ENCODE measurements around the gene PTGES3. TPM values are rescaled to one million over a fixed set of nuclear protein-coding genes. Genes with fewer than 3 reads are reported as not detected.

Gene PTGES3
- polyA plus RNA-seq, 3 donors, result 46.1 to 232 (median 187) TPM

DNA sequence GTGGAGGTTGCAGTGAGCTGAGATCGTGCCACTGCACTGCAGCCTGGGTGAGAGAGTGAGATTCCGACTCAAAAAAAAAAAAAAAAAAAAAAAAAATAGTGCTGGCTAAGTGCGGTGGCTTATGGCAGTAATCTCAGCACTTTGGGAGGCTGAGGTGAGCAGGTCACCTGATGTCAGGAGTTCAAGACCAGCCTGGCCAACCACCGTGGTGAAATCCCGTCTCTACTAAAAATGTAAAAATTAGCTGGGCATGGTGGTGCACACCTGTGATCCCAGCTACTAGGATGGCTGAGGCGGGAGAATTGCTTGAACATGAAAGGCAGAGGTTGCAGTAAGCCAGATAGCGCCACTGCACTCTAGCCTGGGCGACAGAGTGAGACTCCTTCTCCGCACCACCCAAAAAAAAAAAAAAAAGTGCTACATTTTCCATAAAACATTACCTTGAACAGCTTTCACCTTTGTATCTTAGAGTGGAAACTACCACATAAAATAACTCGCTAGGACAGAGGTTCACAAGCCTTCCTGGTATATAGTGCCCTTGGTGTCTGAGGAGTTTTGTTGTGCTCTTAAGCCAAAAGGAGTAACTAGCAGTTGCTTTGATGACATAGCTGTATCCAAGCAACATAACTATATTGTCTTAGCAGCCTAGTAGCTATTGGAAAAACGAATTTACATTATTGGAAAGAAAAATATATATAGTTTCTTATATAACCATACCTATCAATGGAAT lies 11.1 kb downstream of the PTGES3 start:
- TF ChIP-seq, protein P1, sequence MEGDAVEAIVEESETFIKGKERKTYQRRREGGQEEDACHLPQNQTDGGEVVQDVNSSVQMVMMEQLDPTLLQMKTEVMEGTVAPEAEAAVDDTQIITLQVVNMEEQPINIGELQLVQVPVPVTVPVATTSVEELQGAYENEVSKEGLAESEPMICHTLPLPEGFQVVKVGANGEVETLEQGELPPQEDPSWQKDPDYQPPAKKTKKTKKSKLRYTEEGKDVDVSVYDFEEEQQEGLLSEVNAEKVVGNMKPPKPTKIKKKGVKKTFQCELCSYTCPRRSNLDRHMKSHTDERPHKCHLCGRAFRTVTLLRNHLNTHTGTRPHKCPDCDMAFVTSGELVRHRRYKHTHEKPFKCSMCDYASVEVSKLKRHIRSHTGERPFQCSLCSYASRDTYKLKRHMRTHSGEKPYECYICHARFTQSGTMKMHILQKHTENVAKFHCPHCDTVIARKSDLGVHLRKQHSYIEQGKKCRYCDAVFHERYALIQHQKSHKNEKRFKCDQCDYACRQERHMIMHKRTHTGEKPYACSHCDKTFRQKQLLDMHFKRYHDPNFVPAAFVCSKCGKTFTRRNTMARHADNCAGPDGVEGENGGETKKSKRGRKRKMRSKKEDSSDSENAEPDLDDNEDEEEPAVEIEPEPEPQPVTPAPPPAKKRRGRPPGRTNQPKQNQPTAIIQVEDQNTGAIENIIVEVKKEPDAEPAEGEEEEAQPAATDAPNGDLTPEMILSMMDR (IDR thresholded peaks at IDR 0.05), result no peak
- Mint-ChIP-seq H3K4me1 (peaks cover 5% of the 10 kb centered on the region), H3K4me3 (no peak overlapping the region), H3K9me3 (no peaks in the 10 kb centered on the region), H3K36me3 (peaks cover 24 to 54% of the 10 kb centered on the region in 2 donors), H3K27ac (peak overlapping the region in 1 of 7 donors; percentile 50), H3K27me3 (ENCODE audit: low read depth in 3 of 3) (peaks cover 0 to 2% (median 0%) of the 10 kb centered on the region in 3 donors)
- H3K27me3 ChIP-seq (ENCODE audit: control insufficient read depth in 2 of 2, insufficient read depth in 2 of 2, low read length in 2 of 2), result no peaks in the 10 kb centered on the region
- no peak overlapping the region for H3K4me3 ChIP-seq (replicated peaks in 1 of 3; ENCODE audit: low read depth in 2 of 3, low read length in 3 of 3)
- DNase-seq, result no peak
- intact Hi-C loops (cut with micrococcal nuclease), result no loop called here
- H3K9me3 ChIP-seq (replicated peaks in 1 of 2; ENCODE audit: control insufficient read depth in 1 of 2, insufficient read depth in 1 of 2, low read length in 2 of 2), result no peaks in the 10 kb centered on the region
- H4K20me1 ChIP-seq (ENCODE audit: insufficient read depth, low read length), result peaks cover 100% of the 10 kb centered on the region
- peak overlapping the region in 1 of 2 donors; percentile 16 for H3K27ac ChIP-seq (ENCODE audit: low read depth in 1 of 2, low read length in 2 of 2)
- H3K4me1 ChIP-seq (ENCODE audit: control insufficient read depth in 1 of 2, insufficient read depth in 2 of 2, low read length in 2 of 2), result no peaks in the 10 kb centered on the region
- peaks cover 100% of the 10 kb centered on the region for H3K79me2 ChIP-seq (ENCODE audit: insufficient read depth, low read length)
- no peak overlapping the region for H3K4me2 ChIP-seq (replicated peaks; ENCODE audit: extremely low read depth, low read length, poor library complexity, severe bottlenecking)
- no peak overlapping the region for H2AFZ ChIP-seq (ENCODE audit: insufficient read depth, low read depth, low read length, poor library complexity, severe bottlenecking)
- peaks cover 19 to 36% of the 10 kb centered on the region in 2 donors for H3K36me3 ChIP-seq (replicated peaks in 1 of 2; ENCODE audit: control insufficient read depth in 1 of 2, insufficient read depth in 2 of 2, low read length in 2 of 2)
- WGBS (ENCODE audit: insufficient coverage), result 80% methylated on average over 3 of the region's 11 CpGs
- H3K9ac ChIP-seq (ENCODE audit: insufficient read depth, low read length, poor library complexity, severe bottlenecking), result no peak overlapping the region

DNA sequence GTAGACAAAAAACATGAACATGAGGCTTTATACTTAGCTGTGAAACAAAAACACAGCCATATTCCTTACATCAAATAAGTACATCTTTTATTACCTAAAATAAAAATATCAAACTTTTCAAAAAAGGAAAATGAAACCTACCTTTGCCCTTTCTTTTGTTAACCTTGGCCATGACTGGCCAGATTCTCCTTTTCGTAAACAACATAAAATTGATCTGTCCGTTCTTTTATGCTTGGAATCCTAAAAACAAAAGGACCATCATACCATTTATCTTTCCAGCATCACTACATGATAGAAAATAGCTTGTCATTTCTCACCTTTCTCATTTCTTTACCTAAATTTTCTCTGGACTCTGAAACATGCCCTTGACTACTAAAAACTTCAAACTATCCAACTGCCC lies 16.5 kb downstream of the PTGES3 start:
- Histone ChIP-seq H3K9ac (ENCODE audit: insufficient read depth, low read length, poor library complexity, severe bottlenecking) (no peak overlapping the region), H3K4me2 (replicated peaks; ENCODE audit: extremely low read depth, low read length, poor library complexity, severe bottlenecking) (no peak overlapping the region), H2AFZ (ENCODE audit: insufficient read depth, low read depth, low read length, poor library complexity, severe bottlenecking) (no peak overlapping the region), H3K79me2 (ENCODE audit: insufficient read depth, low read length) (peaks cover 98% of the 10 kb centered on the region), H3K4me3 (replicated peaks in 1 of 3; ENCODE audit: low read depth in 2 of 3, low read length in 3 of 3) (no peak overlapping the region), H4K20me1 (ENCODE audit: insufficient read depth, low read length) (peaks cover 99% of the 10 kb centered on the region), H3K36me3 (replicated peaks in 1 of 2; ENCODE audit: control insufficient read depth in 1 of 2, insufficient read depth in 2 of 2, low read length in 2 of 2) (peaks cover 49 to 64% of the 10 kb centered on the region in 2 donors), H3K27me3 (ENCODE audit: control insufficient read depth in 2 of 2, insufficient read depth in 2 of 2, low read length in 2 of 2) (no peaks in the 10 kb centered on the region), H3K9me3 (replicated peaks in 1 of 2; ENCODE audit: control insufficient read depth in 1 of 2, insufficient read depth in 1 of 2, low read length in 2 of 2) (no peaks in the 10 kb centered on the region), H3K27ac (ENCODE audit: low read depth in 1 of 2, low read length in 2 of 2) (peak overlapping the region in 1 of 2 donors; percentile 4), H3K4me1 (ENCODE audit: control insufficient read depth in 1 of 2, insufficient read depth in 2 of 2, low read length in 2 of 2) (no peaks in the 10 kb centered on the region)
- Mint-ChIP-seq H3K36me3 (peaks cover 53 to 76% of the 10 kb centered on the region in 2 donors), H3K27ac (no peak overlapping the region), H3K4me1 (no peaks in the 10 kb centered on the region), H3K9me3 (no peaks in the 10 kb centered on the region), H3K27me3 (ENCODE audit: low read depth in 3 of 3) (peaks cover 0 to 3% (median 0%) of the 10 kb centered on the region in 3 donors), H3K4me3 (no peak overlapping the region)
- intact Hi-C loops (cut with micrococcal nuclease), result no loop called here
- DNase-seq, result no peak
- 100% methylated on average over 2 of the region's 2 CpGs for WGBS (ENCODE audit: insufficient coverage)
- TF ChIP-seq, protein P1 (IDR thresholded peaks at IDR 0.05), result no peak
